HFFc6 (cell line): ENCODE results near the gene MMP28. TPM values are rescaled to one million over a fixed set of nuclear protein-coding genes. Genes with fewer than 3 reads are reported as not detected.

ENCODE experiments used
- DNase-seq: peaks from one replicate; pipeline ENCODE4 v3.0.0-alpha.2; 2018
- H3K27ac Mint-ChIP-seq: 2 replicates; pipeline ENCODE4 v1.8.0; 2020; ENCODE audit warnings: mild to moderate bottlenecking, mixed read lengths
- H3K27me3 Mint-ChIP-seq: 2 replicates; pipeline ENCODE4 v1.8.0; 2021; ENCODE audit warnings: mild to moderate bottlenecking, moderate library complexity, mixed read lengths; ENCODE audit not compliant: insufficient read depth
- H3K36me3 Mint-ChIP-seq: 2 replicates; pipeline ENCODE4 v1.8.0; 2021; ENCODE audit warnings: low read depth, mixed read lengths
- H3K4me1 Mint-ChIP-seq: 2 replicates; pipeline ENCODE4 v1.8.0; 2020; ENCODE audit warnings: low read depth, mixed read lengths
- H3K4me3 Mint-ChIP-seq: 2 replicates; pipeline ENCODE4 v1.8.0; 2020; ENCODE audit warnings: mild to moderate bottlenecking, moderate library complexity, mixed read lengths
- H3K9me3 Mint-ChIP-seq: 2 replicates; pipeline ENCODE4 v1.8.0; 2020; ENCODE audit warnings: mild to moderate bottlenecking, mixed read lengths
- total RNA-seq, 6 experiments: library from RNA; stranded (reverse); fragmentation: NEBNext Ultra II Directional; extraction: Animal tissue kit (Norgen Biotek cat#: 25700); gene quantifications; 2 replicates in 1 of 6; 3 replicates in 5 of 6; pipeline ENCODE4 v1.2.3, GENCODE V29; 2021
- TF ChIP-seq, protein P1 (sequence below): fragments of 200-600 bp; sonication (generic); IDR thresholded peaks from 2 replicates; pipeline ENCODE4 v1.5.0; 2021; ENCODE audit warnings: antibody characterized with exemption, mild to moderate bottlenecking

The MMP28 gene
- total RNA-seq, 6 experiments from 2014 or later = not detected

DNA sequence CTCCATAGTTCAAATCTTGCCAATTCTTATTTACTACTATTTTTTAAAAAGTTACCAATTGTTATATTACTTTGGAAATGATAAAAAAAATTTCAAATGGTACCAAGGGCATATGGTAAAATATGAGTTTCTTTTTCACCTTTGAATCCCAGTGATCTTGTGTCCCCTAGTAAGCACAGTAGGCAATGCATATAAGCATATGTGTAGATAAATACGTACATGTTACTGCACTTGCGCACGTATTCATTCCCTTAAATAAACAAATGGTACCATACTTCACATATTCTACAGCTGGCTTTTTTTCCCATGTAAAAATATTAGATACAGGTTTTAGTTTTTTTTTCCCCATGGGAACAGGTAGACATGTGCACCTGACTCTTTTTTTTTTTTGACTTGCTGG, 45.7 kb upstream of the MMP28 start:
- H3K27me3 Mint-ChIP-seq = no peaks in the 10 kb centered on the region

DNA sequence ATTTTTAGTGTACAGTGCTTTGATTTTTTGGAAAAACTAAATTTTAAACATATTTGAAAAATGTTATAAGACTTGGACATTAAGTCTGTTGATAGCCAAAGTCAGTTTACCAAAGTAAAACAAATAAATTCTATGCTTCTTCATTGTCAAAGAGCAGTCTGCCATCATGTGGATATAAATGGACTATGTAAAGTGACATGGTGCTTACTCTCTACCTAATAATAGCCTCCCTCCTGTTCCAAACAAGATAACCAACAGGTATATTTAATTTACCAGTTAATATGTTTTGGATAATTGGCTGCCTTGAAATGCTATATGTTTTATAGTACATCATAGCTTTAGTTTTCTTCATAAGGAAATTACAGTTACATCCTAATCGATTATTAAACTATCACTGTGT, 29.8 kb upstream of the MMP28 start:
- H3K9me3 Mint-ChIP-seq = no peaks in the 10 kb centered on the region
- no peaks in the 10 kb centered on the region; the same call in 1 of the 2 replicates for H3K27me3 Mint-ChIP-seq
- H3K4me3 Mint-ChIP-seq = no peak overlapping the region
- no peak overlapping the region for H3K27ac Mint-ChIP-seq
- peaks cover 42% of the 10 kb centered on the region for H3K36me3 Mint-ChIP-seq
- TF ChIP-seq, protein P1, sequence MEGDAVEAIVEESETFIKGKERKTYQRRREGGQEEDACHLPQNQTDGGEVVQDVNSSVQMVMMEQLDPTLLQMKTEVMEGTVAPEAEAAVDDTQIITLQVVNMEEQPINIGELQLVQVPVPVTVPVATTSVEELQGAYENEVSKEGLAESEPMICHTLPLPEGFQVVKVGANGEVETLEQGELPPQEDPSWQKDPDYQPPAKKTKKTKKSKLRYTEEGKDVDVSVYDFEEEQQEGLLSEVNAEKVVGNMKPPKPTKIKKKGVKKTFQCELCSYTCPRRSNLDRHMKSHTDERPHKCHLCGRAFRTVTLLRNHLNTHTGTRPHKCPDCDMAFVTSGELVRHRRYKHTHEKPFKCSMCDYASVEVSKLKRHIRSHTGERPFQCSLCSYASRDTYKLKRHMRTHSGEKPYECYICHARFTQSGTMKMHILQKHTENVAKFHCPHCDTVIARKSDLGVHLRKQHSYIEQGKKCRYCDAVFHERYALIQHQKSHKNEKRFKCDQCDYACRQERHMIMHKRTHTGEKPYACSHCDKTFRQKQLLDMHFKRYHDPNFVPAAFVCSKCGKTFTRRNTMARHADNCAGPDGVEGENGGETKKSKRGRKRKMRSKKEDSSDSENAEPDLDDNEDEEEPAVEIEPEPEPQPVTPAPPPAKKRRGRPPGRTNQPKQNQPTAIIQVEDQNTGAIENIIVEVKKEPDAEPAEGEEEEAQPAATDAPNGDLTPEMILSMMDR = no peak
- no peaks in the 10 kb centered on the region for H3K4me1 Mint-ChIP-seq
- no peak for DNase-seq

More for the DNA sequence above, 45.7 kb upstream of the MMP28 start:
- peaks cover 24% of the 10 kb centered on the region for H3K36me3 Mint-ChIP-seq
- no peaks in the 10 kb centered on the region for H3K9me3 Mint-ChIP-seq
- no peak for DNase-seq
- TF ChIP-seq, protein P1 = no peak
- peaks cover 14% of the 10 kb centered on the region for H3K4me1 Mint-ChIP-seq
- no peak overlapping the region for H3K4me3 Mint-ChIP-seq
- H3K27ac Mint-ChIP-seq = no peak overlapping the region

DNA sequence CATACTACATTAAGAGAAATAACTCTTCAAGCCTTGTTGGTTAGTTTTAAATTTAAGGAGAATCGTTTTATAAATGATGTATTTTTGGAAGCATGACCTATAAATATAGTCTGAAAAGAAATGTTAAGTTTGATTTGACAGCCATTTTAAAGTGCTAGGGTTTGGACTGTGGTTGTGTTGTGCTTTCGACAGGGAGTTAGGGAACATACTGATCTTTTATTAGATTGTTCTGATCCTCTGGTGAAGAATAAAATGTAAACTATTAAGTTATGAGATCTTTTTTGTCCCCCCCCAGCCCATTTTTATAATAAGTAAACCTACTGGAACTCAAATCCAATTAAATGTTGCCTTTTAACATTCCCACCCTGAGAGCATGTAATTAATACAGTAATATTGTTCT, 25.9 kb upstream of the MMP28 start:
- no peak overlapping the region for H3K27ac Mint-ChIP-seq

DNA sequence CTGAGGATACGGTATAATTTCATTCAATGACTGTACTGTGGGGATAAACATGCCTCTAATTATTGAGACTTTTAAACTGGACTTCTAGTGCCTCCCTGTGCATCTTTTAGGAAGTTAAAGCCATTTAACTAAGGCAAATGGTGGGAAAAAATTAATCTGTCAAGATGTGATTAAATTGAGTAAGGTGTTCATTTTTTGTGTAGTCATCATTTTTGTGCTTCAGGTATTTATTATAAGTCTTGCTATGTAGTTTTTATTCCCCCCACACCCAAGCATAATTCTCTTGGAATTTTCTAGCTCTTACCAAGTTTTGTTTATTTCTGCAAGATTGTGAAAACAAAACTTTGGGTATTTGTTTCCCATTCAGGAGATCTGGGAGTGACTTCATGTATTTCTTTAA, 24.0 kb upstream of the MMP28 start:
- H3K9me3 Mint-ChIP-seq = no peaks in the 10 kb centered on the region
- peaks cover 28% of the 10 kb centered on the region for H3K36me3 Mint-ChIP-seq
- peak overlapping the region; percentile 10; the same call in 1 of the 2 replicates for H3K27ac Mint-ChIP-seq
- DNase-seq = no peak
- no peak overlapping the region for H3K4me3 Mint-ChIP-seq
- H3K27me3 Mint-ChIP-seq = no peaks in the 10 kb centered on the region
- H3K4me1 Mint-ChIP-seq = peaks cover 15% of the 10 kb centered on the region; the same call in 1 of the 2 replicates
- TF ChIP-seq, protein P1 = no peak

More for the DNA sequence above, 25.9 kb upstream of the MMP28 start:
- Mint-ChIP-seq H3K4me1 (no peaks in the 10 kb centered on the region), H3K36me3 (peaks cover 33% of the 10 kb centered on the region), H3K9me3 (no peaks in the 10 kb centered on the region), H3K4me3 (no peak overlapping the region), H3K27me3 (no peaks in the 10 kb centered on the region)
- no peak for DNase-seq
- TF ChIP-seq, protein P1 = no peak

DNA sequence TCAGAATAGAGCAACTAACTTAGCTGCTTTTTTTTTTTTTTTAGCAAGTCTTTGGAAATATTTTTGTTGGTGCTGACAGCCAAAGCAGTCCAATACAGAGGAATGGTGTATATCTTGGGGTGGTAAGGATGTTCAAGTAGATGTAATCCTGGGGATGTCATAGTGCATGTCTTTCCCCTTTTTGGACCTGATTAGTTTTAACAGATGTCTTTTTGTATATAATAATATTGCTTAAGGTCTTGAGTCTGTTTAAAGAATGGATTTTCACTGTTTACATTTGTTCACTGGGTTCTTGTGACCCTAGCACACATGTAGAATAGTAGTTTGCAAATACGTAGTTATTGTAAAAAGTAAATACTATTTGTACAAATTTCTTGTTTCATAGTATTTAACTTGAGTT, 21.8 kb upstream of the MMP28 start:
- TF ChIP-seq, protein P1 = no peak
- H3K9me3 Mint-ChIP-seq = no peaks in the 10 kb centered on the region
- no peaks in the 10 kb centered on the region for H3K27me3 Mint-ChIP-seq
- H3K36me3 Mint-ChIP-seq = peaks cover 13% of the 10 kb centered on the region; the same call in 1 of the 2 replicates
- H3K4me1 Mint-ChIP-seq = peaks cover 26% of the 10 kb centered on the region
- no peak for DNase-seq
- no peak overlapping the region for H3K4me3 Mint-ChIP-seq
- H3K27ac Mint-ChIP-seq = no peak overlapping the region

DNA sequence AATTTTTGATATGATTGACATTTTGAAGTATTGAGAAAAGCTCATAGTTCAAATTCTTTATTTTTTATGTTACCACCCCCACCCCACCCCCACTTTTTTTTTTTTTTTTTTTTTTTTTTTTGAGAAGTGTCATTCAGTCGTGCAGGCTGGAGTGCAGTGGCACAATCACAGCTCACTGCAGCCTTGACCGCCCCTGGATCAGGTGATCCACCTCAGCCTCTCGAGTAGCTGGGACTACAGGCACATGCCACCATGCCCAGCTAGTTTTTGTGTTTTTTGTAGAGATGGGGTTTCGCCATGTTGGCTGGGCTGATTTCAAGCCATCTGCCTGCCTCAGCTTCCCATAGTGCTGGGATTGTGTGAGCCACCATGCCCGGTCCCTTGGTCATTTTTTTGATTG, 21.3 kb upstream of the MMP28 start:
- H3K4me1 Mint-ChIP-seq = peaks cover 29% of the 10 kb centered on the region
- TF ChIP-seq, protein P1 = no peak
- no peaks in the 10 kb centered on the region for H3K27me3 Mint-ChIP-seq
- no peak overlapping the region for H3K4me3 Mint-ChIP-seq
- H3K27ac Mint-ChIP-seq = no peak overlapping the region
- DNase-seq = no peak
- peaks cover 13% of the 10 kb centered on the region; the same call in 1 of the 2 replicates for H3K36me3 Mint-ChIP-seq
- no peaks in the 10 kb centered on the region for H3K9me3 Mint-ChIP-seq
